ENCODE data around the gene TCF7L1.
"Not testable (repeated sequence)": the region's sequence is repeated elsewhere in the genome, so short reads cannot be mapped to it uniquely, and the experiment has no call there.

Gene TCF7L1, protein sequence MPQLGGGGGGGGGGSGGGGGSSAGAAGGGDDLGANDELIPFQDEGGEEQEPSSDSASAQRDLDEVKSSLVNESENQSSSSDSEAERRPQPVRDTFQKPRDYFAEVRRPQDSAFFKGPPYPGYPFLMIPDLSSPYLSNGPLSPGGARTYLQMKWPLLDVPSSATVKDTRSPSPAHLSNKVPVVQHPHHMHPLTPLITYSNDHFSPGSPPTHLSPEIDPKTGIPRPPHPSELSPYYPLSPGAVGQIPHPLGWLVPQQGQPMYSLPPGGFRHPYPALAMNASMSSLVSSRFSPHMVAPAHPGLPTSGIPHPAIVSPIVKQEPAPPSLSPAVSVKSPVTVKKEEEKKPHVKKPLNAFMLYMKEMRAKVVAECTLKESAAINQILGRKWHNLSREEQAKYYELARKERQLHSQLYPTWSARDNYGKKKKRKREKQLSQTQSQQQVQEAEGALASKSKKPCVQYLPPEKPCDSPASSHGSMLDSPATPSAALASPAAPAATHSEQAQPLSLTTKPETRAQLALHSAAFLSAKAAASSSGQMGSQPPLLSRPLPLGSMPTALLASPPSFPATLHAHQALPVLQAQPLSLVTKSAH

DNA sequence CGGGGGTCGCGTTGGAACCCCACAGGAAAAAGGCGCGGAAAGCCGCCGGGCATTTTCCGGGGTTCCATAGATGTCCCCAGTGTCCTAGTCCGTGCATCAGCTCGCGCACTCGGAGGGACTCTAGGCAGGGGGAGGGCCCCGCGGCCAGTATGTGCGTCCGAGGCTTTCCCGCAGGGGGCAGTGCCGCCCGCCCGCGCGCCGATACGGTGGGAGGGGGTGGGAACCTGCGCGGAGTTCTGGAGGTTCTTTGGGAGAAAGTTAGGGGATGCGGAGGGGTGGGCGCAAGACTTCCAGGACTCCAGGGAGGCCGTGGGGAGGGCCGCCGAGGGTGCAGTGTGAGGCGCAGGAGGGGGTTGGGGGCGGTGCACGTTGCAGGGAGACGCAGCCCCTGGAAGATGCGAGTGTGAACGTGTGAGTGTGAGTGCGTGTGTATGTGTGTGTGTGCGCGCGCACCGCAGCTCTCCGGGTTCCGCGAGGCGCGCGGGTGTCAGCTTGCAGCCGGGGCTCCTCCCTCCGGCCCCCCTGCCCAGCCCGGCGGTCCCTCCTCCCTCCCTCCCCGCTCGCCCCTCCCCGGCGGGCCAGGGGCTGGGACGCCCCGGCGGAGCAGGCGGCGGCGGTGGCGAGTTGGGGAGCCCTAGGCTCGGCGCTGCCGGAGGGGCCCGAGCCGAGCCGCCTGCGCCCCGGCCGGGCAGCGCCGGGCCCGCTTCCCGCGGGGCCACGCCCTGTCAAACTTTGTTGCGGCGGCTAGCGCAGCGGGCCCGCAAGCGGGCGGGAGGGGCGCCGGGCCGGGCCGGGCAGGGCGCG lies at the start of gene TCF7L1:
Gene TCF7L1, plus strand, starts transcription at position 559 of the 804 bp plus-strand sequence. CDS start 293 bp downstream, outside the sequence.
- in situ Hi-C loops (cut with MboI; ENCODE audit: low sequenced_read_pairs): no loop called here

DNA sequence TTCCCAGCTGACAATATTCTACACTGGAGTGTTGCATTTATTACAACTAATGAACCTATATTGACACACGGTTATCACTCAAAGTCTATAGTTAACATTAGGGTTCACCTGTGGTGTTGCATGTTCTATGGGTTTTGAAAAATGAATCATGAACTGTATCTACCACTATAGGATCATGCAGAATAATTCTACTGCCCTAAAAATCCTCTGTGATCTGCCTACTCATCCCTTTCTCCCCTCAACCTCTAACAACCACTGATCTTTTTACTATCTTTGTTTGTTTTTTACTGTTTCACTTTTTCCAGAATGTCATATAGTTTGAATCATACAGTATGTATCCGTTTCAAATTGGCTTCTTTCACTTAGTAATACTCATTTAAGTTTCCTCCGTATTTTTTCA lies 47.6 kb upstream of the TCF7L1 start:
- in situ Hi-C loops (cut with MboI; ENCODE audit: low sequenced_read_pairs): no loop called here

DNA sequence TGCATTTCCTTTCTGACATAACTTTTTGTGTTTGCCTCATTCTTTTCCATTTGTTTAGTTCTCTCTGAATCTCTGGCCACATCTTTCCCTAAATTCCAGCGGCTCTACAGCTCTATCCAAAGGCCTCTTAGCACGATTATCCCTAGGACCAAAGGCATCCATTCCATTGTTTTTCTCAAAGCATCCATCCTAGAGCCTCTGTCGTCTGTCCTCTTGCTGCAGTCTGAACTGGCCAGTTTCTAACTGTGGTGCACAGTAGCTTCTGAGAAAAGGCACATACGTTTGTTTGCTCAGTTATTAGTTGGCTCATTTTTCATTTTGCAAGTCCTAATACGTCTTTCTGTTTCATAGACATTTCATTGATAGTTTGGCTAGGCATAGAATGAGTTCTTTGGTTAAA lies 45.7 kb upstream of the TCF7L1 start:
- in situ Hi-C loops (cut with MboI; ENCODE audit: low sequenced_read_pairs): no loop called here

DNA sequence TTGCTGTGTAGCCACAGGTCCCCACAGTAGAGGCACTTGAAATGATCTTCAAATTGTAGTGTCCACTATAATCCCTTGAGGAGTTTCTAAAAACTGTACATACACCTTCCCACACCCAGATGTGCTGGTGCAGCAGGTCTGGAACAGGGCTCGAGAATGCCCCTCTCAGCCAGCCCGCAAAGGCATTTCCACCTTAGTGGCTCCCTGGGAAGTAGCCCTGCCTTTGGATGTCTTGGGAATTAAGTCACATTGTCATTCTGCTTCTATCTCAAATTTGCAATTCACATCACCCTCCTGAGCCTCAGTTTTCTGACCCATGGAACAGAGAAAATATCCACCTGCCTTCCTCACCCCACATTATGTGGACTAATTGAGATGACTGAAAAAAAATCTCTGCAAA lies 44.3 kb upstream of the TCF7L1 start:
- in situ Hi-C loops (cut with MboI; ENCODE audit: low sequenced_read_pairs): no loop called here

DNA sequence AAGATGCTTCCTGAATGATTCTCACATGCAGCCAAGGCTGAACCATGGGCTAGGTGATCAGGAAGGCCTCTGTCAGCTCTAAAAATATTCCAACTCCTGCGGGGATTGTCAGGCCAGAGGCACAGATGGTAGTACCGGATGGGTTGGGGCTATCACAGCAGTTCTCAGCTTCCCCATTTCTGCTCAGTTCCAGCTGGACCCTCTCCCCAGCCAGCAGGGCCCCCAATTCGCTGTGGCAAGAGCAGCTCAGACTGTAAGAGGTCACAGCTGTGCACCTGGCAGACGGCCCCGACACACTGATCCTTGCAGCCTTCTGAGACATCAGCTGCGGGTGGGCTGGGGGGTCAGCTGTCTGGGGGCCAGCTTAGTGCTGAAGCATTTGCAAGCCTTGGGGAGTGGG lies 43.6 kb upstream of the TCF7L1 start:
- in situ Hi-C loops (cut with MboI; ENCODE audit: low sequenced_read_pairs): no loop called here

DNA sequence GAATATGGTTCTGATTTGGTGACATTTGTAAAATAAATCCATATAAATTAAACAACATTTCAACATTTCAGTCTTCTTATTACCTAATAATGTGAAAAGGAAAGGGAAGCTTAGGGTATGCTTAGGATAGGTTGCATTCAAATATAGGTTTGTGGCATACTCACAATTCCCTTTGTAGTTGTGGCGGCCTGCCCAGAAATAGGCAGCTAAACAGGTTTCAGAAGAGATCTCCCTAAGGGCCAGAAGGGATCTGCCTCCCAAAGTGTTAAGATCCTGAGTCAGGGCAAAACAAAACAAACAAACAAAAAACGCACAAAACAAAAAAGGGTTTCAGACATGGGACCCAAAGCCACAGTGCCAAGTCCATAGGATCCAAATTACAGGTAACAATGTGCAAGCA lies 41.4 kb upstream of the TCF7L1 start:
- in situ Hi-C loops (cut with MboI; ENCODE audit: low sequenced_read_pairs): no loop called here

DNA sequence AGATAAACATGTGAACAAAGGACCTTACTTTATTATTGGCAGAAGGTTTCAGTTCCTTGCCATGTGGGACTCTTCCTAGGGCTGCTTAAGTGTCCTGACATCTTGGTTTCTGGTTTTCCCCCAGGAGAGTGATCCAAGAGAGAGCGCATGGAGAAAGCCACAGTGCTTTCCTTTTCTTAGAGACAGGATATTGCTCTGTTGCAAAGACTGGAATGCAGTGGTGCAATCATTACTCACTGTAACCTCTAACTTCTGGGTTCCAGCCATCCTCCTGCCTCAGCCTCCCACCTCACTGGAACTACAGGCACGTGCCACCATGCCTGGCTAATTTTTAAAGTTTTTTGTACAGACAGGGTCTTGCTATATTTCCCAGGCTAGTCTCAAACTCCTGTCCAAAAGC lies 38.1 kb upstream of the TCF7L1 start:
- in situ Hi-C loops (cut with MboI; ENCODE audit: low sequenced_read_pairs): no loop called here

DNA sequence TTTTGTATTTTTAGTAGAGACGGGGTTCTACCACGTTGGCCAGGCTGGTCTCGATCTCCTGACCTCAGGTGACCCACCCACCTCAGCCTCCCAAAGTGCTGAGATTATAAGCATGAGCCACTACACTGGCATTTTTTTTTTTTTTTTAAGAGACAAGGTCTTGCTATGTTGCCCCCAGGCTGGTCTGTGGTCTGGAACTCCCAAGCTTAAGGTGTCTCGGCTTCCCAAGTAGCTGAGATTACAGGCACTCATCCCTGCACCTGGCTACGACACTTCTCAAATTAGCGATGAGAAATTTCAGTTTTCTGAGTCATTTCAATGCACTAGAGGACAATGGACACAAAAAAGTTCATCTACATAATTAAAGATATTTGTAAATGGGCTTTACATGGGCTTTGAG lies 36.6 kb upstream of the TCF7L1 start:
- in situ Hi-C loops (cut with MboI; ENCODE audit: low sequenced_read_pairs): no loop called here

DNA sequence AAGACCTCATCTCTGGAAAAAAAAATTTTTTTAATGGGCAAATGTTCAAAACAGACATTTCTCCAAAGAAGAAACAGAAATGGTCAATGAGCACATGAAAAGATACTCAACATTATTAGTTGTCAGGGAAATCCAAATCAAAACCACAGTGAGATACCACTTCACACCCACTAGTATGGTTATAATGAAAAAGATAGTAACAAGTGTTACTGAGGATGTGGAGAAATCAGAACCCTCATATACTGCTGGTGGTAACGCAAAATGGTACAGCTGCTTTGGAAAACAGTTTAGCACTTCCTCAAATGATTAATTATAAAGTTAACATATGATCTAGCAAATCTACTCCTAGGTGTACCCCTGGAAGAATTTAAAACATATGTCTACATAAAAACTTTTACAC lies 29.0 kb upstream of the TCF7L1 start:
- in situ Hi-C loops (cut with MboI; ENCODE audit: low sequenced_read_pairs): no loop called here

DNA sequence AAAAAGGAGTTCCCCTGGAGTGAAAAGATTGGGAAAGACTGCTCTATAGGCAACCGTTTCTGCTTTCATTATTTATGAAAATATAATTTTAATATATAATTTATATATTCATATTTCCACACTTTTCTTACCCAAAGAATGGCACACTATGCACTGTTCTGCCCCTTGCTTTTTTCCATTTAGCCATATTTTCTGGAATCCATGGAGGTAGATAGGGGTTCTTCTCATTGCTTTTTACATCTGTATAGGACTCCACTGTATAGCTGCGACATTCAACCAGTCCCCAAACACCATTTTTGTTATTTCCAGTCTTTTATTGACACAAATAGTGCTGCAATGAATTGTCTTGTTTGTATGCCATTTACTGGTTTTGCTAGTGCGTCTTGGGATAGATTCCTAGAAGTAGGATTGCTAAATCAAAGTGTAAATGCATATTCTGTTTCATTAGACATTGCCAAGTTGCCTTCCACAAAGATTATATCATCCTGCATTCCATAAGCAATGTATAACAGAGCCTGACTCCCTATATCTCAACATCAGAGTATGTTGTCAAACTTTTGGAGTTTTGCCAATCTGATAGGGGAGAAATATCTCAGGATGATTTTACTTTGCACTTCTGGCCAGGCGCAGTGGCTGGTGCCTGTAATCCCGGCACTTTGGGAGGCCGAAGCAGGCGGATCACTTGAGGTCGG lies 26.6 kb upstream of the TCF7L1 start:
- in situ Hi-C loops (cut with MboI; ENCODE audit: low sequenced_read_pairs): no loop called here

DNA sequence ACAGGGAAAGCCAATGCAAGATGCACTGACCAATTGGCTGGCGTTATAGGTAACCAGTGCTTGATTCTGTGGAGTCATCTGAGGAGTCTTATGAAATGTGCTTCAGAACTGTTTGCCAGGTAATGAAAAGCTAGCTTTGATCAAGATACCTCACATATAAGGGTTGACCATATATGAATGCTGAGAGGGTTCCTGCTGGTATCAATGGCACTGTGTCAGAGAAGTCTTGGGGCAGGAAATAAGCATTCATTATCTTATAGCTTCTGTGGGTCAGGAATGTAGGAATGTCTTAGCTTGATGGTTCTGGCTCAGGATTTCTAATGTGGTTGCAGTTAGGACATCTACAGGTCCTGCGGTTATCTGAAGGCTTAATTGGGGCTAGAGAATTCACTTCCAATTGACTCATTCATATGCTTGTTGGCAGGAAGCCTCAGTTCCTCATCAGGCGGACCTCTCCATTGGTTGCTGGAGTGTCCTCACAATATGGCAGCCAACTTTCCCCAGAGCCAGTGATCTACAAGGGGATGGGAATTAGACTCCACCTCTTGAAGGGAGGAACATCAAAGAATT lies 22.1 kb upstream of the TCF7L1 start:
- in situ Hi-C loops (cut with MboI; ENCODE audit: low sequenced_read_pairs): no loop called here

DNA sequence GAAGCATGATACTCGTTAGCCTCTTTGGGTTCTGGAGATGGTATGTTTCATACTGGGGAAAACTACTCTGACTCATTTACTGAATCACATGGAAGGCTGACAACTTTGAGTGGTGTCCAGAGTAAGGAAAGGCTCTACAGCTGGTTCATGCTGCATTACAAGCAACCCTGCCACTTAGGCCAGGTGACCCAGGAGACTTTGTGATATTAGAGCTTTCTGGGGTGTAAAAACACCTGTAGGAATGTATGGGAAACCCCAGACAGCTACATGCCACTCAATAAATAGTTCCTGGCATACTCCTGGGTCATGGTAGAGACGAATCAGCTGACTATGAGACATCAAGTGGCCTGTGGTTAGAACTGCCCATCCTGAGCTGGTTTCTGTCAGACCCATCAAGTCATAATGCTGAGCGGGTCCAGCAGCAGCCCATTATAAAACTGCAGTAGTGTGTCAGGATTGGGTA lies 21.3 kb upstream of the TCF7L1 start:
- in situ Hi-C loops (cut with MboI; ENCODE audit: low sequenced_read_pairs): no loop called here

DNA sequence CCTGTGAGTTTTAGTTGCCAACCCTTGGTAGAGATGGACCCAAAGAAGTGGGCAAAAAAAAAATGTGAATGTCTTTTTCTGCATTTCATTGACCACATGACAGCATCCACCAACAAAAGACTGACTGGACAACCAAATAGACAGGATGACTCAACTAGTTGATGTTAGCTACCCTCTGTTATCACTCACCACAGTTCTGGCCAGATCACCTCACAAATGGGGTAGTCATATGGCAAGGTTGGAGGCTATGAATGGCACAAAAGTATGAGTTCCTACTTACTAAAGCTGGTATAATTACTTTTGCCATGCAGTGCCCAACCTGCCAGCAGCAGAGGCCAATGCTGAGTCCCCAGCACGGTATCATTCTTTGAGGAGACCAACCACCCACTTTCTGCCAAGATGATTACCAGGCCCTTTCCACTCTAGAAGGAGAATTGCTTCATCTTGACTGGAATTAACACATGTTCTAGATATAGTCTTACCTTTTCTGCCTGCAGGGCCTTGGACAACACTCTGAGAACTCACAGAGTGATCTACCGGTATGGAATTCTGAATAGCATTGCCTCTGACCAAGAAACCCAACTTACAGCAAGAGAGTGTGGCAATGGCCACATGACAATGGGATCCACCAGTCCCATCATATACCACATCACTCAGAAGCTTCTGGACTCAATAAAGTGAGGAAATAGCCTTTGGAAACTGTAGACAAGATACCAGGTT lies 20.1 kb upstream of the TCF7L1 start:
- in situ Hi-C loops (cut with MboI; ENCODE audit: low sequenced_read_pairs): no loop called here

DNA sequence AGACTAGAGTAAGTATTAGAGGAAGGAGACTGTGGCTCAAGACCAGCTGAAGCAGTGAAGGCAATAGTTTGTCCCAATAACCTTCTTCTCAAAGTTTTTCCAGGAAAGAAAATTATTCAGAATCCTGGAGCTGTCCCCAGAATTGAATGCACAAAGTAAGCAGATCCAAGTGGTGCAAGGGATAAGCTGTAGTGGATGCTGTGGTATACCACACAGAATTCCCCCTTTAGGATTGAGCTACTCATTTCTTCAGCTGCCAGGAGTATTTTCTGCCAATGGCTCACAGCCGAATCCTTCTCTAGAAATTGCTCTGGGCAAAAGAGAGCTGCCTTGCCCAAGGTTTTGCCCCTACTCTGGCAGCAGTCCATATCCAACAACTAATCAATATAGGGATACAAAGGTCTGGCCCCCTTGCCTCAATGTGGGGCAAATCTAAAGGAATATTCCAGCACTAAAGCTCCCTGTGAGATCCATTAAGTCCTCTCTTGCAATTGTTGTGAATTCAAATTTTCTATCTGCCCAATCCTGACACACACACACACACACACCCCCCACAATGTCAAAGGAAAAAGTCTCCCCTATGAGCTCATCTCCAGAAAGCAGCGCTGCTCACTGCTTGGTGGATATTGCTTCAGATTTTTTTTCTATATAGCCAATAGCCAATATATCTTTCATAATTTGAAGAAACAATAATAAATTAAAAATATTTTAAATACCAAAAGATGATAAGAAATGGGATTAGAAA lies 18.4 kb upstream of the TCF7L1 start:
- in situ Hi-C loops (cut with MboI; ENCODE audit: low sequenced_read_pairs): no loop called here

DNA sequence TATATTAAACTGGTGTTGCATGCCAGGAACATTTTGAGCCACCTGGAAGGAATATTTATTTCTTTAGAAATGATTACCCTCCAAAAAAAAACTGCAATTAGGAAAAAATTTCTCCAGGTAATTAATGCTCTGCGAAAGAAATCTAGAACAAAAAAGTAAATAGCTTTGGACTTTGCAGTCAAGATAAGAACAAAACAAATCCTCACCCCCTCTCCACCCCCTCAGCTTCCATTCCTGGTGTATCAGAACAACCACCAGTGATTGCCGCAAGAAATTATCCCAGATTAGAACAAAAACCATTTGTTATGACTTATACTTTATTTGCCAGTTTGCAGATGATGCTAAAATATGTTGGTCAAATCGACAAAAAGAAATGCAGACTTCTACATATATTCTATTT lies 17.0 kb upstream of the TCF7L1 start:
- in situ Hi-C loops (cut with MboI; ENCODE audit: low sequenced_read_pairs): no loop called here

DNA sequence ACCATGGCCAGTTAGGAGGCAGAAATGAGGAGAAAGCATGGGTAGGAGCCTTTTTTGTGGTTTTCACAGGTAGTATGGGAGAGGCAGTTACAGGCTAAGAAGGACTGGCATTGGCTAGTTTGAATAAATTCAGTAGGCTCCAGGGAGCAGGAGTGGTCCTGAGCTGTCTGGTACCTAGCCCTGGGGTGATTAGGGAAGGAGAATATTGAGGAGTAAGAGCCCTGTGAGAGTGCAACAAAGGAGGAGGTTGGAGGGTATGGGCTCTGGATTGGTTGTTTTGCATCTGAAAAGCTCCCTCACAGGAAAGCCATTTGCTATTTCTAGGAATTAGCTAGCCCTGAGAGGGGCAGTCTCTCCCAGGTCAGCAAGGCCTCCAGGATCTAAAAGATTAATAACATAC lies 13.3 kb upstream of the TCF7L1 start:
- in situ Hi-C loops (cut with MboI; ENCODE audit: low sequenced_read_pairs): no loop called here

DNA sequence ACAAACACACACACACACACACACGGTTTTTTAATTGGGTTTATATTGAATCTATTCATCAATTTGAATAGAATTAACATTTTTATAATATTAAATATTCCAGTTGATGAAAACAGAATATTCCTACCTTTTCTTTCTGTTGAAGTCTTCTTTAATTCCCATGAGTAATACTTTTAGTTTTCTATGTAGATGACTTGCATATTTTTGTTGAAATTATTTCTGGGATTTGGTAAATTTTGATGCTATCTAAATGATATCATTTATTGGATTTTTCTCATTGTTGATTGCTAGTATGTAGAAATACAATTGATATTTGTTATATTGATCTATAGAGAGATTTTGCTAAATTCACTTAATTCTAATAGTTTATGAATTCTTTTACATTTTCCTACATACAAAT lies 12.8 kb upstream of the TCF7L1 start:
- in situ Hi-C loops (cut with MboI; ENCODE audit: low sequenced_read_pairs): no loop called here

DNA sequence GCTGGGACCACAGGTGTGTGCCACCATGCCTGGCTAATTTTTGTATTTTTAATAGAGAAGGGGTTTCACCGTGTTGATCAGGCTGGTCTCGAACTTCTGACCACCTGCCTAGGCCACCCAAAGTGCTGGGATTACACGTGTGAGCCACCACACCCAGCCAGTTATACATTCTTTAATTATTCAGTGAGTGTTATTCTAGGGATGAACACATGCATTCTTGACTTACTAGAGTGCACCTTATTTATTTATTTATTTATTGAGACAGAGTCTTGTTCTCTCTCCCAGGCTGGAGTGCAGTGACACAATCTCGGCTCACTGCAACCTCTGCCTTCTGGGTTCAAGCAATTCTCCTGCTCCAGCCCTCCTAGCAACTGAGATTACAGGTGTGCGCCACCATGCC lies 6.7 kb upstream of the TCF7L1 start:
- in situ Hi-C loops (cut with MboI; ENCODE audit: low sequenced_read_pairs): not testable (repeated sequence)

DNA sequence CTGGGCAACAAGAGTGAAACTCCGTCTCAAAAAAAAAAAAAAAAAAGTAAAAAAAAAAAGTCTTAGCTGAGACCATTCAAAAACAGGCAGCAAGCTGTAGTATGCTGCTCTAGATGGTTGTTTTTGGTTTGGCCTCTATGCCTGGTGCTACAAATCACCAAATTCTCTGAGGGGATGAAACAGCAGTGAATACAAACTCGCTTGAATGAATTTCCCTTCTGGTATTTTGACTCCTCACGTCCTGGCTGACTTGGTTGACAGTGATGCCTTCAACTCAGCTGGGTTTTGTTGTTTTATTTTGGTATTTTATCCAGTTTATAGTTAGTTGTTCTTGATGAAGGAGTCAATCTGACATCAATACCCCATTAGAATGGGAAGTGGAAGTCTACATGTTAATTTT lies 3.3 kb upstream of the TCF7L1 start:
- in situ Hi-C loops (cut with MboI; ENCODE audit: low sequenced_read_pairs): no loop called here

DNA sequence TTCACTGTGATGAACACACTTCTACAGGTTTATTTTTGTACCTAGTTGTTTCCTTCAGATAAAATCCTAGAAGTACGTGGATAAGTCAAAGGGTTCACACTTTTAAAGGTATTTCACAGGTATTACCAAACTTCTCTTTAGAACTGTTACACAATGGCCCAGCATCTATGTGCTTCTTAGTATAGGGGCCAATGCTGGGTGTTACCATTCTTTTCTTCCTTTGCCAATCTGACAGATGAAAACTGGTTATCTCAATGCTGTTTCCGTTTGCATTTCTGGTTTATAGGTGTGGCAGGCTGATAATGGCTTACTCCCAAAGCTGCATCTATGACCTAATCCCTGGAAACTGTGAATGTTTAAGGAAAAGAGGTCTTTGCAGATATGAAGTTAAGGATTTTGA lies 2.8 kb upstream of the TCF7L1 start:
- in situ Hi-C loops (cut with MboI; ENCODE audit: low sequenced_read_pairs): no loop called here
